Liver (tissue), 9 donors: Measurements from ENCODE around the gene RAET1G. TPM values are rescaled to one million over a fixed set of nuclear protein-coding genes. Genes with fewer than 3 reads are reported as not detected.
A peak's percentile ranks its signal among the peaks of the same experiment; 100 is the strongest.

Source experiments
- DNase-seq: peaks from one replicate; pipeline ENCODE4 v3.0.0-alpha.2; 2017; ENCODE audit warnings: low spot score
- H3K27ac ChIP-seq, 2 donors: one replicate each; pipeline ENCODE4 v1.7.0; 2013; ENCODE audit warnings: inconsistent platforms in 2 of 2, low read length in 2 of 2, control low read depth in 1 of 2, low read depth in 1 of 2, mild to moderate bottlenecking in 1 of 2
- H3K27me3 ChIP-seq, 4 donors: one replicate each; pipeline versions ENCODE4 v1.6.1 to v1.7.0; 2013; ENCODE audit warnings: low read length in 3 of 4, inconsistent platforms in 1 of 4, mild to moderate bottlenecking in 1 of 4, moderate library complexity in 1 of 4; ENCODE audit not compliant: control insufficient read depth in 4 of 4, insufficient read depth in 4 of 4
- H3K36me3 ChIP-seq, 4 donors: one replicate each; pipeline versions ENCODE4 v1.6.1 to v1.7.0; 2013; ENCODE audit warnings: low read length in 3 of 4, mild to moderate bottlenecking in 3 of 4, low read depth in 1 of 4, moderate library complexity in 1 of 4; ENCODE audit not compliant: control insufficient read depth in 4 of 4, insufficient read depth in 3 of 4
- H3K4me1 ChIP-seq, 4 donors: one replicate each; pipeline versions ENCODE4 v1.6.1 to v1.7.0; 2013; ENCODE audit warnings: low read length in 3 of 4, mild to moderate bottlenecking in 3 of 4, moderate library complexity in 1 of 4; ENCODE audit not compliant: control insufficient read depth in 4 of 4, insufficient read depth in 4 of 4
- H3K4me3 ChIP-seq, 3 donors: one replicate each; pipeline versions ENCODE4 v1.6.1 to v1.7.0; 2013; ENCODE audit warnings: low read length in 3 of 3, control low read depth in 1 of 3, low read depth in 1 of 3, mild to moderate bottlenecking in 1 of 3
- H3K9ac ChIP-seq, 2 donors: one replicate each; pipeline ENCODE4 v1.7.0; 2013; ENCODE audit warnings: low read length in 2 of 2, mild to moderate bottlenecking in 2 of 2, moderate library complexity in 2 of 2, control low read depth in 1 of 2, low read depth in 1 of 2
- H3K9me3 ChIP-seq, 4 donors: one replicate each; pipeline versions ENCODE4 v1.6.1 to v1.7.0; 2013; ENCODE audit warnings: low read length in 3 of 4; ENCODE audit not compliant: control insufficient read depth in 4 of 4
- FOXA1 ChIP-seq: IDR thresholded peaks from 2 replicates; pipeline ENCODE4 v1.6.1; 2016; ENCODE audit warnings: antibody characterized with exemption
- FOXA2 ChIP-seq: IDR thresholded peaks from 2 replicates; pipeline ENCODE4 v1.6.1; 2016; ENCODE audit warnings: antibody characterized with exemption
- GABPA ChIP-seq, 2 donors: IDR thresholded peaks in 1 of 2; conservative IDR thresholded peaks in 1 of 2; 2 replicates each; pipeline ENCODE4 v1.6.1; 2016; ENCODE audit warnings: antibody characterized with exemption in 2 of 2, mild to moderate bottlenecking in 1 of 2, moderate library complexity in 1 of 2
- HNF4A ChIP-seq, 2 donors: conservative IDR thresholded peaks; 2 replicates each; pipeline ENCODE4 v1.6.1; 2016; ENCODE audit warnings: antibody characterized with exemption in 2 of 2, mild to moderate bottlenecking in 2 of 2
- HNF4G ChIP-seq: IDR thresholded peaks from 2 replicates; pipeline ENCODE4 v1.6.1; 2016; ENCODE audit warnings: antibody characterized with exemption
- JUND ChIP-seq, 2 donors: IDR thresholded peaks; 2 replicates each; pipeline ENCODE4 v1.6.1; 2016; ENCODE audit warnings: antibody characterized with exemption in 2 of 2
- NR2F2 ChIP-seq: IDR thresholded peaks from 2 replicates; pipeline ENCODE4 v1.6.1; 2016; ENCODE audit warnings: antibody characterized with exemption
- RAD21 ChIP-seq, 2 donors: IDR thresholded peaks; 2 replicates each; pipeline ENCODE4 v1.6.1; 2016; ENCODE audit warnings: antibody characterized with exemption in 2 of 2, mild to moderate bottlenecking in 2 of 2
- RXRA ChIP-seq, 2 donors: IDR thresholded peaks; 2 replicates each; pipeline ENCODE4 v1.6.1; 2017 to 2018; ENCODE audit warnings: antibody characterized with exemption in 2 of 2, mild to moderate bottlenecking in 1 of 2
- SP1 ChIP-seq: IDR thresholded peaks from 2 replicates; pipeline ENCODE4 v1.6.1; 2018; ENCODE audit warnings: antibody characterized with exemption, mild to moderate bottlenecking
- TAF1 ChIP-seq: conservative IDR thresholded peaks from 2 replicates; pipeline ENCODE4 v1.6.1; 2016; ENCODE audit warnings: antibody characterized with exemption, mild to moderate bottlenecking
- YY1 ChIP-seq: IDR thresholded peaks from 2 replicates; pipeline ENCODE4 v1.6.1; 2016; ENCODE audit warnings: antibody characterized with exemption, mild to moderate bottlenecking
- WGBS: extraction: QIAGEN DNeasy Blood & Tissue Kit; methylation state at CpG from one replicate; pipeline ENCODE4 v1.1.7; 2013; 5-methylcytosine and 5-hydroxymethylcytosine counted together
- polyA plus RNA-seq, 2 donors: library from polyadenylated mRNA; stranded (reverse) in 1 of 2; unstranded in 1 of 2; fragments of 200-250 nt in 1 of 2; fragments of >200 nt in 1 of 2; fragmentation: Nextera tagmentation in 1 of 2; extraction: Ambion mirVana in 1 of 2; gene quantifications; one replicate each; pipeline versions ENCODE4 v1.2.1 to v1.2.3, GENCODE V29; 2013 to 2015
- total RNA-seq, 2 donors: library from RNA; depleted of rRNA; stranded (reverse); fragments of >200 nt; gene quantifications; one replicate each; pipeline ENCODE4 v1.2.3, GENCODE V29; 2014
- TF ChIP-seq, protein P1 (sequence below): IDR thresholded peaks from 2 replicates; pipeline ENCODE4 v1.6.1; 2016; ENCODE audit warnings: antibody characterized with exemption
- TF ChIP-seq, protein P2 (sequence below): fragments of 150-350 bp; IDR thresholded peaks from 2 replicates; pipeline ENCODE4 v1.5.1; 2017; ENCODE audit warnings: improper control_type of control experiment, low read depth, low read length; ENCODE audit not compliant: missing input control
- TF ChIP-seq, protein P3 (sequence below): IDR thresholded peaks from 2 replicates; pipeline ENCODE4 v1.6.1; 2016; ENCODE audit warnings: antibody characterized with exemption
- TF ChIP-seq, protein P4 (sequence below): IDR thresholded peaks from 2 replicates; pipeline ENCODE4 v1.6.1; 2016; ENCODE audit warnings: antibody characterized with exemption, mild to moderate bottlenecking
- TF ChIP-seq, protein P5 (sequence below): IDR thresholded peaks from 2 replicates; pipeline ENCODE4 v1.6.1; 2016; ENCODE audit warnings: antibody characterized with exemption
- donor health status: healthy.
- donor health status: healthy.
- donor health status: healthy.
- donor health status: healthy.
- donor health status: healthy.

The RAET1G gene
- total and polyA plus RNA-seq, 4 donors, result not detected

DNA sequence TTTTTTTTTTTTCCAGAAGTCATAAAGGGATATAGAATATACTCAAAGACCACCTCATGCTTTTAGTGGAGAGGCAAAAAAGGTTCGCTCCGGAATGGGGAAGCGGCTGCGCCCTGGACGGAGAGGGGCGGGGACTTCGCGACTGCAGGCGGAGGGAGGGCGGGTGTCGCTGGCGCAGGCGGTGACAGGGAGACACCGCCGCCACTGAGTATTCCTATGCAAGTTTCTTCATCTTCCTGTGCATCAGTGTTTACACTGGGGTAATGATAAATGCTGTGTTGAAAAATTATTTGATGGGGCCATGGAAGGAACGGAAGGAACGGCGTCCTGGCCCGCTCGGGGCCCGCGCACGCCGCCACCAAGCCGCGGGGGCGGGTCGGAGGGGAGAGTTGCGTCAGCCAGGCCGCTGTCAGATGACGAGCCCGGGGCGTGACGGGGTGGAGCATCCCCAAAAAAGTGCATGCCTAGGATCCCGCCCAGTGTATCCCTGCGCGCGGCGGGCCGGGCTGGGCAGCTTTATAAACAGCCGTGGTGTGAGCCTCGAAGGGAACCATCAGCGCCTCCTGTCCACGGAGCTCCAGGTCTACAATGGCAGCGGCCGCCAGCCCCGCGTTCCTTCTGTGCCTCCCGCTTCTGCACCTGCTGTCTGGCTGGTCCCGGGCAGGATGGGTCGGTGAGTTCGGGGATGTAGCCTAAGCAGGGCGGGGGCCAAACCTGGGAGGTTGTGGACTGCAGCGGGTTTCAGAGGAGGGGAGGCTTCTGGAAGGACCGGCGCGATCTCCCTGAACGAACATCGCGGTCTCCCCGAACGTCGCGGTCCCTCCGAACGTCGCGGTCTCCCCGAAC is 40.8 kb upstream of the RAET1G start, which contains the start of gene ULBP1:
Gene ULBP1, plus strand, starts transcription at position 482 of the 846 bp plus-strand sequence. Its CDS starts 107 bp downstream, at position 589.
- DNase-seq, result peak; percentile 69
- H3K4me1 ChIP-seq, result peaks cover 5 to 18% (median 9%) of the 10 kb centered on the region in 4 donors
- H3K27me3 ChIP-seq, result peaks cover 0 to 9% (median 5%) of the 10 kb centered on the region in 4 donors
- no peaks in the 10 kb centered on the region for H3K36me3 ChIP-seq
- H3K4me3 ChIP-seq, result peak within 1 kb of the TSS; percentile 48 to 61 (median 49)
- H3K9ac ChIP-seq, result no peak within 1 kb of the TSS
- H3K9me3 ChIP-seq, result peaks cover 0 to 8% (median 0%) of the 10 kb centered on the region in 4 donors
- WGBS, result 3% methylated on average over 69 of the region's 69 CpGs
- no peak within 1 kb of the TSS for H3K27ac ChIP-seq
- TF ChIP-seq, protein P1, sequence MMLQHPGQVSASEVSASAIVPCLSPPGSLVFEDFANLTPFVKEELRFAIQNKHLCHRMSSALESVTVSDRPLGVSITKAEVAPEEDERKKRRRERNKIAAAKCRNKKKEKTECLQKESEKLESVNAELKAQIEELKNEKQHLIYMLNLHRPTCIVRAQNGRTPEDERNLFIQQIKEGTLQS, result peak; percentile 78
- no peak for TF ChIP-seq YY1

DNA sequence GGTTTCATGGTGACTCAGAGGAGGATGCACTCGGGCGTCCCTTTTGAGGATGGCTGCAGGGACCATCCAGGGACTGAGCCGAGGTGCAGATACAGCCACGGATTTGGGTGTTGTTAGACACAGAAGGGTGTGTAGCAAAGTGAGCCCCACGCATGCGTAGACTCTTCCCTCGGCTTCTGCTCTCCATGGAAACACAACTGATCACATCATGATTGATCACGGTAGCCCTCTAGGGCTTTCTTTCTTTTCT is 40.2 kb upstream of the RAET1G start:
- no peak for DNase-seq
- peak overlapping the region; percentile 48 to 61 (median 49) for H3K4me3 ChIP-seq

DNA sequence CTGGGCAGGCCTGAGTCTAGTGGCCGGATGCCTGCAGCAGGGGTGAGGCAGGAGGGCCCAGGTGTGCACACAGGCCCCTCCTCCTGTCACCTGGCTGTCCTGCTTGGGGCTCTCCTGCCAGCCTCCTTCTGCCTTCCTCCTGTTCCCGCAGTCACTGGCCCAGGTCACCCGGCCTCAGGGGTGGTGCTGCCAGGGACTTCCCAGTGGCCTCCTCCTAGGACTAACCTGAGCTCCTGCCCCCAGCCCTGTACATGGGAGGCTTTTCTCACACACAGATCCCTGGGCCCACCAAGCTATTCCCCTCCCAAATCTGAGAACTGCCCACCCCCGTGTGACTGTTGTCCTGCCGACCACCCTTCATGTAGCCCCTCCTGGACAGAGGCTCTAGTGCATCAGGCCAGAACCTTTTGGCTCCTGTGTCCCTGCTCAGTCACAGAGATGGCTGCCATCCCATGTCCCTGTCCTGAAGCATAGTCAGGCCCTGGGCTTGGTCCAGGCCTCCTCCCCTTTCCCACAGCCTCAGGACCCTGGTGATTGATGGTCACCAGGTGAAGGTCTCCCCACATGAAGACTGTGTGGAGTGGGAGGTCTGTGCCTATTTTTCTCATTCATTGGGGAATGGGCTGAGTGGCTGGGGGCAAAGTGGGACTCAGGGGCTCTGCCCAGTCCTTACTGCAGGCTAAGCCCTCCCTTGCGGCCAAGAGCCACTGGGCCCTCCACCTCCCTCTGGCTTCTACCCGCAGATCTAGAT is 39.7 kb upstream of the RAET1G start:
- H3K27ac ChIP-seq, result no peak overlapping the region
- 70% methylated on average over 7 of the region's 7 CpGs for WGBS
- H3K9ac ChIP-seq, result no peak overlapping the region
- peaks cover 0 to 8% (median 0%) of the 10 kb centered on the region in 4 donors for H3K9me3 ChIP-seq
- no peak for DNase-seq
- H3K4me1 ChIP-seq, result peaks cover 5 to 18% (median 9%) of the 10 kb centered on the region in 4 donors
- no peak overlapping the region for H3K4me3 ChIP-seq
- H3K27me3 ChIP-seq, result peaks cover 0 to 9% (median 5%) of the 10 kb centered on the region in 4 donors
- no peaks in the 10 kb centered on the region for H3K36me3 ChIP-seq
- TF ChIP-seq NR2F2 (no peak), RAD21 (IDR thresholded peaks at IDR 0.05) (no peak), JUND (IDR thresholded peaks at IDR 0.05) (no peak), FOXA1 (no peak), YY1 (no peak), HNF4G (no peak)
- TF ChIP-seq, protein P2, sequence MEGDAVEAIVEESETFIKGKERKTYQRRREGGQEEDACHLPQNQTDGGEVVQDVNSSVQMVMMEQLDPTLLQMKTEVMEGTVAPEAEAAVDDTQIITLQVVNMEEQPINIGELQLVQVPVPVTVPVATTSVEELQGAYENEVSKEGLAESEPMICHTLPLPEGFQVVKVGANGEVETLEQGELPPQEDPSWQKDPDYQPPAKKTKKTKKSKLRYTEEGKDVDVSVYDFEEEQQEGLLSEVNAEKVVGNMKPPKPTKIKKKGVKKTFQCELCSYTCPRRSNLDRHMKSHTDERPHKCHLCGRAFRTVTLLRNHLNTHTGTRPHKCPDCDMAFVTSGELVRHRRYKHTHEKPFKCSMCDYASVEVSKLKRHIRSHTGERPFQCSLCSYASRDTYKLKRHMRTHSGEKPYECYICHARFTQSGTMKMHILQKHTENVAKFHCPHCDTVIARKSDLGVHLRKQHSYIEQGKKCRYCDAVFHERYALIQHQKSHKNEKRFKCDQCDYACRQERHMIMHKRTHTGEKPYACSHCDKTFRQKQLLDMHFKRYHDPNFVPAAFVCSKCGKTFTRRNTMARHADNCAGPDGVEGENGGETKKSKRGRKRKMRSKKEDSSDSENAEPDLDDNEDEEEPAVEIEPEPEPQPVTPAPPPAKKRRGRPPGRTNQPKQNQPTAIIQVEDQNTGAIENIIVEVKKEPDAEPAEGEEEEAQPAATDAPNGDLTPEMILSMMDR, result no peak
- TF ChIP-seq, protein P3, sequence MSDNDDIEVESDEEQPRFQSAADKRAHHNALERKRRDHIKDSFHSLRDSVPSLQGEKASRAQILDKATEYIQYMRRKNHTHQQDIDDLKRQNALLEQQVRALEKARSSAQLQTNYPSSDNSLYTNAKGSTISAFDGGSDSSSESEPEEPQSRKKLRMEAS, result no peak
- TF ChIP-seq, protein P4, sequence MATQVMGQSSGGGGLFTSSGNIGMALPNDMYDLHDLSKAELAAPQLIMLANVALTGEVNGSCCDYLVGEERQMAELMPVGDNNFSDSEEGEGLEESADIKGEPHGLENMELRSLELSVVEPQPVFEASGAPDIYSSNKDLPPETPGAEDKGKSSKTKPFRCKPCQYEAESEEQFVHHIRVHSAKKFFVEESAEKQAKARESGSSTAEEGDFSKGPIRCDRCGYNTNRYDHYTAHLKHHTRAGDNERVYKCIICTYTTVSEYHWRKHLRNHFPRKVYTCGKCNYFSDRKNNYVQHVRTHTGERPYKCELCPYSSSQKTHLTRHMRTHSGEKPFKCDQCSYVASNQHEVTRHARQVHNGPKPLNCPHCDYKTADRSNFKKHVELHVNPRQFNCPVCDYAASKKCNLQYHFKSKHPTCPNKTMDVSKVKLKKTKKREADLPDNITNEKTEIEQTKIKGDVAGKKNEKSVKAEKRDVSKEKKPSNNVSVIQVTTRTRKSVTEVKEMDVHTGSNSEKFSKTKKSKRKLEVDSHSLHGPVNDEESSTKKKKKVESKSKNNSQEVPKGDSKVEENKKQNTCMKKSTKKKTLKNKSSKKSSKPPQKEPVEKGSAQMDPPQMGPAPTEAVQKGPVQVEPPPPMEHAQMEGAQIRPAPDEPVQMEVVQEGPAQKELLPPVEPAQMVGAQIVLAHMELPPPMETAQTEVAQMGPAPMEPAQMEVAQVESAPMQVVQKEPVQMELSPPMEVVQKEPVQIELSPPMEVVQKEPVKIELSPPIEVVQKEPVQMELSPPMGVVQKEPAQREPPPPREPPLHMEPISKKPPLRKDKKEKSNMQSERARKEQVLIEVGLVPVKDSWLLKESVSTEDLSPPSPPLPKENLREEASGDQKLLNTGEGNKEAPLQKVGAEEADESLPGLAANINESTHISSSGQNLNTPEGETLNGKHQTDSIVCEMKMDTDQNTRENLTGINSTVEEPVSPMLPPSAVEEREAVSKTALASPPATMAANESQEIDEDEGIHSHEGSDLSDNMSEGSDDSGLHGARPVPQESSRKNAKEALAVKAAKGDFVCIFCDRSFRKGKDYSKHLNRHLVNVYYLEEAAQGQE, result no peak

More for the DNA sequence above, 40.2 kb upstream of the RAET1G start:
- no peak for TF ChIP-seq SP1
- no peak for TF ChIP-seq FOXA1
- no peak for TF ChIP-seq TAF1
- no peak for TF ChIP-seq RXRA (IDR thresholded peaks at IDR 0.05)
- TF ChIP-seq, protein P3, result no peak
- no peak for TF ChIP-seq HNF4G
- TF ChIP-seq, protein P5, sequence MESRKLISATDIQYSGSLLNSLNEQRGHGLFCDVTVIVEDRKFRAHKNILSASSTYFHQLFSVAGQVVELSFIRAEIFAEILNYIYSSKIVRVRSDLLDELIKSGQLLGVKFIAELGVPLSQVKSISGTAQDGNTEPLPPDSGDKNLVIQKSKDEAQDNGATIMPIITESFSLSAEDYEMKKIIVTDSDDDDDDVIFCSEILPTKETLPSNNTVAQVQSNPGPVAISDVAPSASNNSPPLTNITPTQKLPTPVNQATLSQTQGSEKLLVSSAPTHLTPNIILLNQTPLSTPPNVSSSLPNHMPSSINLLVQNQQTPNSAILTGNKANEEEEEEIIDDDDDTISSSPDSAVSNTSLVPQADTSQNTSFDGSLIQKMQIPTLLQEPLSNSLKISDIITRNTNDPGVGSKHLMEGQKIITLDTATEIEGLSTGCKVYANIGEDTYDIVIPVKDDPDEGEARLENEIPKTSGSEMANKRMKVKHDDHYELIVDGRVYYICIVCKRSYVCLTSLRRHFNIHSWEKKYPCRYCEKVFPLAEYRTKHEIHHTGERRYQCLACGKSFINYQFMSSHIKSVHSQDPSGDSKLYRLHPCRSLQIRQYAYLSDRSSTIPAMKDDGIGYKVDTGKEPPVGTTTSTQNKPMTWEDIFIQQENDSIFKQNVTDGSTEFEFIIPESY, result no peak
- TF ChIP-seq GABPA (IDR thresholded peaks at IDR 0.05 in 1 of 2, conservative IDR thresholded peaks at IDR 0.05 in 1 of 2), result no peak
- TF ChIP-seq HNF4A (conservative IDR thresholded peaks at IDR 0.05), result no peak
- no peak for TF ChIP-seq FOXA2
- no peak for TF ChIP-seq YY1
- peaks cover 0 to 9% (median 5%) of the 10 kb centered on the region in 4 donors for H3K27me3 ChIP-seq
- H3K4me1 ChIP-seq, result peaks cover 5 to 18% (median 9%) of the 10 kb centered on the region in 4 donors
- H3K9me3 ChIP-seq, result peaks cover 0 to 8% (median 0%) of the 10 kb centered on the region in 4 donors
- no peak overlapping the region for H3K9ac ChIP-seq
- 19% methylated on average over 8 of the region's 8 CpGs for WGBS
- no peak overlapping the region for H3K27ac ChIP-seq
- no peaks in the 10 kb centered on the region for H3K36me3 ChIP-seq
